Esophagus muscularis mucosa (tissue), 4 donors: ENCODE results near the gene SRSF5. TPM values are rescaled to one million over a fixed set of nuclear protein-coding genes. Genes with fewer than 3 reads are reported as not detected.
A peak's percentile ranks its signal among the peaks of the same experiment; 100 is the strongest.

Source experiments
- DNase-seq: peaks from one replicate; pipeline ENCODE4 v3.0.0-alpha.2; 2017; ENCODE audit errors: extremely low spot score
- H3K27ac ChIP-seq, 4 donors: fragments of 200-600 bp; sonication (generic); replicated peaks in 1 of 4; 1 replicate in 3 of 4; 2 replicates in 1 of 4; pipeline ENCODE4 v1.5.1; 2016 to 2019; ENCODE audit warnings: mild to moderate bottlenecking in 1 of 4
- H3K27me3 ChIP-seq, 4 donors: fragments of 200-600 bp; sonication (generic); one replicate each; pipeline versions ENCODE4 v1.5.1 to v1.6.0; 2016 to 2019
- H3K36me3 ChIP-seq, 4 donors: fragments of 200-600 bp; sonication (generic); one replicate each; pipeline ENCODE4 v1.5.1; 2016 to 2019
- H3K4me1 ChIP-seq, 4 donors: fragments of 200-600 bp; sonication (generic); one replicate each; pipeline ENCODE4 v1.5.1; 2016 to 2019
- H3K4me3 ChIP-seq, 4 donors: fragments of 200-600 bp; sonication (generic); 1 replicate in 2 of 4; 2 replicates in 2 of 4; pipeline ENCODE4 v1.5.1; 2016 to 2019; ENCODE audit warnings: mild to moderate bottlenecking in 4 of 4, moderate library complexity in 1 of 4
- H3K9me3 ChIP-seq, 4 donors: fragments of 200-600 bp; sonication (generic); 1 replicate in 3 of 4; 2 replicates in 1 of 4; pipeline ENCODE4 v1.5.1; 2016 to 2019
- EP300 ChIP-seq: sonication (generic); formaldehyde crosslinking; IDR thresholded peaks from one replicate; pipeline ENCODE4 v1.6.1; 2017; ENCODE audit warnings: antibody characterized with exemption
- POLR2A ChIP-seq: fragments of 450-650 bp; IDR thresholded peaks from one replicate; pipeline ENCODE4 v1.6.1; 2017; ENCODE audit warnings: antibody characterized with exemption, moderate library complexity, mild to moderate bottlenecking, low read depth
- POLR2AphosphoS5 ChIP-seq, 2 donors: sonication (generic); formaldehyde crosslinking; IDR thresholded peaks; one replicate each; pipeline ENCODE4 v1.6.1; 2017; ENCODE audit warnings: antibody characterized with exemption in 2 of 2
- WGBS: methylation state at CpG from one replicate; pipeline ENCODE4 v1.1.5; 2018; 5-methylcytosine and 5-hydroxymethylcytosine counted together
- intact Hi-C: fragments of 100-400 bp; cut with DNase I; formaldehyde crosslinking; loops from one replicate; pipeline ENCODE4 v1.15.1; 2023
- total RNA-seq, 4 donors: library from RNA; depleted of rRNA; stranded (reverse); fragments of >200 nt; gene quantifications; one replicate each; pipeline versions ENCODE4 v1.1.0 to v1.2.1, GENCODE V29; 2016
- TF ChIP-seq, protein P1 (sequence below), 3 experiments: fragments of 200-600 bp in 2 of 3; fragments of 450-650 bp in 1 of 3; sonication (generic) in 2 of 3; IDR thresholded peaks; one replicate each; pipeline ENCODE4 v1.5.1; 2017 to 2019; ENCODE audit warnings: antibody characterized with exemption in 3 of 3, mild to moderate bottlenecking in 2 of 3, moderate library complexity in 1 of 3

Gene SRSF5
- total RNA-seq, 4 donors from 2014 or later, result 185 to 291 (median 211) TPM

- DNase-seq, result no peak
- TF ChIP-seq POLR2AphosphoS5 (IDR thresholded peaks at IDR 0.05) (no peak), EP300 (no peak), POLR2A (no peak)
- TF ChIP-seq, protein P1, sequence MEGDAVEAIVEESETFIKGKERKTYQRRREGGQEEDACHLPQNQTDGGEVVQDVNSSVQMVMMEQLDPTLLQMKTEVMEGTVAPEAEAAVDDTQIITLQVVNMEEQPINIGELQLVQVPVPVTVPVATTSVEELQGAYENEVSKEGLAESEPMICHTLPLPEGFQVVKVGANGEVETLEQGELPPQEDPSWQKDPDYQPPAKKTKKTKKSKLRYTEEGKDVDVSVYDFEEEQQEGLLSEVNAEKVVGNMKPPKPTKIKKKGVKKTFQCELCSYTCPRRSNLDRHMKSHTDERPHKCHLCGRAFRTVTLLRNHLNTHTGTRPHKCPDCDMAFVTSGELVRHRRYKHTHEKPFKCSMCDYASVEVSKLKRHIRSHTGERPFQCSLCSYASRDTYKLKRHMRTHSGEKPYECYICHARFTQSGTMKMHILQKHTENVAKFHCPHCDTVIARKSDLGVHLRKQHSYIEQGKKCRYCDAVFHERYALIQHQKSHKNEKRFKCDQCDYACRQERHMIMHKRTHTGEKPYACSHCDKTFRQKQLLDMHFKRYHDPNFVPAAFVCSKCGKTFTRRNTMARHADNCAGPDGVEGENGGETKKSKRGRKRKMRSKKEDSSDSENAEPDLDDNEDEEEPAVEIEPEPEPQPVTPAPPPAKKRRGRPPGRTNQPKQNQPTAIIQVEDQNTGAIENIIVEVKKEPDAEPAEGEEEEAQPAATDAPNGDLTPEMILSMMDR (IDR thresholded peaks at IDR 0.05), result no peak
- H3K4me1 ChIP-seq, result no peaks in the 10 kb centered on the region
- H3K27me3 ChIP-seq, result no peaks in the 10 kb centered on the region
- no peak overlapping the region for H3K4me3 ChIP-seq
- no peak overlapping the region for H3K27ac ChIP-seq
- no peaks in the 10 kb centered on the region for H3K9me3 ChIP-seq
- intact Hi-C loops, result no loop called here
- WGBS, result 96% methylated on average over 4 of the region's 4 CpGs
- H3K36me3 ChIP-seq, result no peaks in the 10 kb centered on the region
Observed at GRCh38 chr14:69798339-69798735, 31.4 kb downstream of the SRSF5 start.

- no peak for DNase-seq
- Histone ChIP-seq H3K9me3 (no peaks in the 10 kb centered on the region), H3K4me3 (no peak overlapping the region), H3K36me3 (no peaks in the 10 kb centered on the region), H3K4me1 (no peaks in the 10 kb centered on the region), H3K27me3 (no peaks in the 10 kb centered on the region), H3K27ac (no peak overlapping the region)
- TF ChIP-seq EP300 (no peak), POLR2A (no peak), POLR2AphosphoS5 (IDR thresholded peaks at IDR 0.05) (no peak)
- intact Hi-C loops, result no loop called here
Observed at GRCh38 chr14:69803753-69804152, 36.8 kb downstream of the SRSF5 start.

DNA sequence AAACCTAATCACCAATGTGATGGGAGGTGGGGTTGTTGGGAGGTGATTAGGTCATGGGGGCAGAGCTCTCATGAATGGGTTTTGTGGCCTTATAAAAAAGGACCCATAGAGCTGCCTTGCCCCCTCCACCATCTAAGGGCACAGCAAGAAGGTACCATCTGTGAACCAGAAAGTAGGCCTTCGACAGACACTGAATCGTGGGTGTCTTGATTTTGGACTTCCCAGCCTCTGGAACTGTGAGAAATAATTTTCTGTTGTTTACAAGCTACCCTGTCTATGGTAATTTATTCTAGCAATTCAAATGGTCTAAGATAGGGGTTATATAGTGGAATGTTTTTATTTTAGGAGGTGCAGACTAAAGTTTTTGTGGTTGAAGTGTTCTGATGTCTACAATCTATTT, 38.0 kb downstream of the SRSF5 start:
- WGBS, result 90% methylated on average over 2 of the region's 2 CpGs
- TF ChIP-seq EP300, result no peak
- TF ChIP-seq POLR2AphosphoS5 (IDR thresholded peaks at IDR 0.05), result no peak
- TF ChIP-seq, protein P1 (IDR thresholded peaks at IDR 0.05), result no peak
- TF ChIP-seq POLR2A, result no peak
- Histone ChIP-seq H3K9me3 (no peaks in the 10 kb centered on the region), H3K4me1 (no peaks in the 10 kb centered on the region), H3K27ac (no peak overlapping the region), H3K4me3 (no peak overlapping the region), H3K36me3 (no peaks in the 10 kb centered on the region), H3K27me3 (peaks cover 0 to 5% (median 0%) of the 10 kb centered on the region in 4 donors)
- no peak for DNase-seq
- intact Hi-C loops, result no loop called here

GRCh38 chr14:69807192-69807591, 40.2 kb downstream of the SRSF5 start:
- Histone ChIP-seq H3K36me3 (no peaks in the 10 kb centered on the region), H3K27ac (no peak overlapping the region), H3K27me3 (peaks cover 0 to 5% (median 0%) of the 10 kb centered on the region in 4 donors), H3K9me3 (no peaks in the 10 kb centered on the region), H3K4me3 (no peak overlapping the region), H3K4me1 (no peaks in the 10 kb centered on the region)
- TF ChIP-seq POLR2AphosphoS5 (IDR thresholded peaks at IDR 0.05), result no peak
- no peak for TF ChIP-seq POLR2A
- TF ChIP-seq EP300, result no peak
- TF ChIP-seq, protein P1 (IDR thresholded peaks at IDR 0.05), result no peak
- intact Hi-C loops, result no loop called here
- 79% methylated on average over 1 of the region's 1 CpG for WGBS
- DNase-seq, result no peak

DNA sequence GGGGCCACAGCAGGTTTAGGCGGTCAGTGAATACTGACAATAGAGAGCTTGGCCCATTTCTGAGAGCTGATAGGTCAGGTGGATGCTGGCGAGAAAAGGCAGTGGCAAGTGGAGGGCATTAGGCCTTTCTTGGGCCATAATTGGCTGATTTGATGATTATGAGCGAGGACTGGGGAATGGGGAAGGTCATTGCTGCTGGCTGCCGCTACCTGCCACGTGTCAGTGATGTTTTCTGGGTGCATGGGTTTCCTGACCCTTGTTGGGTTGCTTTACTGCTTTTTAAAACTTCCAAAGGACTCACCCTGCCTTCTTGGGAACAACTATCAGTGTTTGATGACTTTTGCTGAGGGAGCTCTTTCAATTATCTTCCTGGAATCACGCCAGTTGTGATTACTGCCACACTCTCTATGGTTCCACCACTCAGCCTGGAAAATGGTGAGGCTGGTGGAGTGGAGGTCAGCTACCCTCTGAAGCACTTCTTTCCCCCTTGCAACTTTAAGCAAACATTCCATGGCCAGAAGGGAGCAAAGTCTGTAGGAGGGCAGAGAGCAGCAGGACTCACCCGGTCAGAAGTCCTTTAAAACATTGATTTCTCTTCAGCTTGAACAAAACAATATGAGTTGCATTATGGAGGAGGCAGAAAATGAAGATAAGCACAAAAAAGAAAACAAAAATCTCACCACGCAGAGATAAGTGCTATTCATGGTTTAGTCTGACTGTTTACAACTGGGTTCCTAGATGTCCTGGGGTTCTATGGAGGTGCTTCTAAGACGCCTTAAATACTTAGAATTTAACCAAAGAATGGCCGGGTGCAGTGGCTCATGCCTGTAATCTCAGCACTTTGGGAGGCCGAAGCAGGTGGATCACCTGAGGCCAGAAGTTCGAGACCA, 42.2 kb downstream of the SRSF5 start:
- TF ChIP-seq POLR2AphosphoS5 (IDR thresholded peaks at IDR 0.05), result no peak
- no peak for TF ChIP-seq EP300
- TF ChIP-seq, protein P1 (IDR thresholded peaks at IDR 0.05), result no peak
- no peak overlapping the region for H3K27ac ChIP-seq
- H3K9me3 ChIP-seq, result no peaks in the 10 kb centered on the region
- WGBS, result 90% methylated on average over 11 of the region's 12 CpGs
- H3K27me3 ChIP-seq, result peaks cover 0 to 5% (median 0%) of the 10 kb centered on the region in 4 donors
- intact Hi-C loops, result no loop called here
- no peaks in the 10 kb centered on the region for H3K4me1 ChIP-seq
- DNase-seq, result peak; percentile 37
- H3K36me3 ChIP-seq, result no peaks in the 10 kb centered on the region
- no peak overlapping the region for H3K4me3 ChIP-seq
